ENCODE data around the gene GPR143.
"Not testable (repeated sequence)": the region's sequence is repeated elsewhere in the genome, so short reads cannot be mapped to it uniquely, and the experiment has no call there.

The GPR143 gene

DNA sequence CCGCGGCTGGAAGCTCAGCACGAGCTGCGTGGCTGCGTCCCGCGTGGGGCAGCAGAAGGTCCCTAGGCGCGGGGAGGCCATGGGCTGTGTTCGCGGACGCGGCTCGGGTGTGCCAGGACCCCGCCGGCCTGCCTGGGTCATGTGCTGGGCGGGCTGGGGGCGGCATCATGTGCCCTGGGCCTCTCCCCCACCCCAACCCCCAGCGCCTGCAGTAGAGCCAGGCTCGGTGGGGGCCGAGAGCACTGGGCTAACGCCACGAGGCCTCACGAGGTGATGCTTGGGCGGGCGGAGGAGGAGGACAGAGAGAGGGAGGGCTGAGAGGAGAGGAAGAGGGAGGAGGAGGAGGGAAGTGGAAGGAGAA, at the start of gene GPR143:
Gene GPR143, minus strand, starts transcription at position 111 of the 361 bp plus-strand sequence. Its CDS starts 30 bp downstream, at position 81.
- DNase-seq = no peak

DNA sequence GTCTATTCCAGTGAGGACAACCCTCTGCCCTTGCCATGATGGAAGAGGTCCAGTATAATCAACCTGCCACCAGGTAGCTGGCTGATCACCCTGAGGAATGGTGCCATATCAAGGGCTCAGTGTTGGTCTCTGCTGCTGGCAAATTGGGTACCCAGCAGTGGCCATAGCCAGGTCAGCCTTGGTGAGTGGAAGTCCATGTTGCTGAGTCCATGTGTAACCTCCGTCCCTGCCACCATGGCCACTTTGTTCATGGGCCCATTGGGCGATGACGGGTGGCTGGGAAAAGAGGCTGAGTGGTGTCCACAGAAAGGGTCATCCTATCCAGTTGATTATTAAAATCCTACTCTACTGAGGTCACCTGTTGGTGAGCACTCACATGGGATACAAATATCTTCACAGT, 45.4 kb upstream of the GPR143 start:
- not testable (repeated sequence) for DNase-seq

DNA sequence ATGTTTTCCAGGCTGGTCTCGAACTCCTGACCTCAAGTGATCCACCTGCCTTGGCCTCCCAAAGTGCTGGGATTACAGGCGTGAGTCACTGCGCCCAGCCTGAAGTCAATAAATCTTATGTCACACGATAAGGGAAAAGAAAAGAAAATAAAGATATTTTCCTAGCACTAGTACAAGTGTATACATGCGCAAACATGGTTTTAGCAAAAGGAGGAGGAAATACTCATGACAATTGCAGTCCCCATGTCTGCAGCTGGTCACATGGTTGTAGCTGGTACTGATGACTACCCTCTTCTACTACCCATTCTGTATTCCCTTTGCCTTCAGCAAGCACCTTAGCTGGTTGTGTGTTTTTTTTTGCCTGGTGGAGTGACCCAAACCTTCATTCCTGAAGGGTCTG, 44.2 kb upstream of the GPR143 start:
- not testable (repeated sequence) for DNase-seq

DNA sequence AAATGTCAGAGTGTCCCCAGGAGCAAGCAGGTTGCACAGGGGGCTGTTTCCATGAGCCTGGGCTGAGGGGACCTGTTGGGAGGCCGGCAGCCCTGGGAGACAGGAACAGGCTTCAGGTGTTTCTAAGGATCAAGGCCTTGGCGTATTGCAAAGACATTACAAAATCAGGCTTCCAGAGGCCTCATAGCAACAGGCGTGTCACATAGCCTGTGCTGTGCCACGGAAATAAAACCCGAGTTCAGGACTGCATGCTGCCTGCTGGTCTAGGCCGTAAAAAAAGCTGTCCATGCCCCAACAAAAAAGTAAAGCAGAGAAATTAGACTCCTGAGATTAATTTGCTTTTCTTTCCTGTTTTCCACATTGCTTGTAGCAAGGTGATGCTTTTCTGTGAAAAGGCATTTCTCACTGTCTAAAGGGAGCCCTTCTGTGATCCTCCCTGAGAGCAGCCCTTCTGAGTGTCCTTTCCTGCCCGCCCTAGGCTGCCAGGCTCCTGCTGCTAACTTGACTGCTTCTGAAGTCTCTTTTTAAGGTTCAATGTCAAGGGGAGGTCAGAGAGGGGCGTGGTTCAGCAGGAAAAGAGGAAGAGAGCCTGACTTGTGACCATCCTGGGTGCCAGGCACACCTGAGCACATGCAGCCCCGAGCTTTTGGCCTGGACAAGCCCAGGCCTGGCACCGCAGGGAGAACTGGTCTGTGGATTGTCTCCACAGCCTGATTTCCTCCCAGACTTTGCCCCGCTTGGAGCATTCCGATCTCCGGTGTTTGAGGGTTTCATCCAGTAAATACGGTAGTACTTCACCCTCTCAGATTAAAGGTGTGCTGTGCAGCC, 41.9 kb upstream of the GPR143 start:
- DNase-seq = no peak

DNA sequence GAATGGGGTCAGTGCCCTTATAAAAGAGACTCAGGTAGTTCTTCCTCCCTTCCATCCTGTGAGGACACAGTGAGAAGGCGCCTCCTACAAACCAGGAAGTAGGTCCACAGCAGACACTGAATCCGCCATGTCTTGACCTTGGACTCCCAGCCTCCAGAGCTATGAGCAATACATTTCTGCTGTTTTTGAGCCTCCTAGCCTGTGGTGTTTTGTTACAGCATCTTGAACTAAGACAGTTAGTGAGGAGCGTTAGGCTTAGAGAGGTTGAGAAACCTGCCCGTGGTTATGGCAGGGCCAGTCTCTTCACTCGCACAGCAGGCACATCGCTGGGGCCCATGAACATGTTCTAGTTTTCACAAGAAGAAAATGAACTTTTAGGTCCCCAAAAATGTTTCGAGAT, 40.3 kb upstream of the GPR143 start:
- DNase-seq = no peak

DNA sequence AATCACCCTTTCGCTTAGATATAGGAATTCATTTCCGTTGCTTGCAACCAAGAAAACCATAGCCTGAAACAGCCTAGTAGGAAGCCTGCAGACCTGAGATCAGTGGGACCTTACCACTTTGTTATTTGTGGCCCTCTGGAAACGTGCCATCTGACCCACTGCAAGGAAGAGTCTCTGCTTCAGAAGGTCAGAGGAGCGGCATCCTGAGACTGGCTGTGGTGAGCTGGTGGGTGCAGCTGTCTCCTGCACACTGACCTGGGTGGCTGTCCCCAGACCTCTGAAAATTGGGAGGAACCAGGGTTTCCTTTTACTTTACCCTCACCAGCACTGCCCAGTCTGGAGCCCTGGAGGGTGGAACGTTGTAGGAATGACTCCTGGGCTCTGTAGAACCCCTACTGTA, 38.8 kb upstream of the GPR143 start:
- DNase-seq = no peak

DNA sequence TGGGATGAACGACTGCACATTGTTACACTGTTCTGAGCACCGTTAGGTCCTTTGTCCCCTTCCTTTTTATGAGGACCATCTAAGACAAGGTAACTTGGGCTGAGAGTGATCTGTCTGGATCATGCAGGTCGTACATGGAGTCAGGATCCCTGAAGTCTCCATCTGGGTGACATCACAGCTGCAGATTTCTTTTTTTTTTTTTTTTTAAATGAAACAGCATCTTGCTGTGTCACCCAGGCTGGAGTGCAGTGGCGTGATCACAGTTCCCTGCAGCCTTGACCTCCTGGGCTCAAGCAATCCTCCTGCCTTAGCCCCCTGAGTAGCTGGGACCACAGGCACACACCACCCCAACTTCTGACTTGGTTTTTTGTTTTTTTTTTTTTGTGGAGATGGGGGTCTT, 37.1 kb upstream of the GPR143 start:
- no peak for DNase-seq

DNA sequence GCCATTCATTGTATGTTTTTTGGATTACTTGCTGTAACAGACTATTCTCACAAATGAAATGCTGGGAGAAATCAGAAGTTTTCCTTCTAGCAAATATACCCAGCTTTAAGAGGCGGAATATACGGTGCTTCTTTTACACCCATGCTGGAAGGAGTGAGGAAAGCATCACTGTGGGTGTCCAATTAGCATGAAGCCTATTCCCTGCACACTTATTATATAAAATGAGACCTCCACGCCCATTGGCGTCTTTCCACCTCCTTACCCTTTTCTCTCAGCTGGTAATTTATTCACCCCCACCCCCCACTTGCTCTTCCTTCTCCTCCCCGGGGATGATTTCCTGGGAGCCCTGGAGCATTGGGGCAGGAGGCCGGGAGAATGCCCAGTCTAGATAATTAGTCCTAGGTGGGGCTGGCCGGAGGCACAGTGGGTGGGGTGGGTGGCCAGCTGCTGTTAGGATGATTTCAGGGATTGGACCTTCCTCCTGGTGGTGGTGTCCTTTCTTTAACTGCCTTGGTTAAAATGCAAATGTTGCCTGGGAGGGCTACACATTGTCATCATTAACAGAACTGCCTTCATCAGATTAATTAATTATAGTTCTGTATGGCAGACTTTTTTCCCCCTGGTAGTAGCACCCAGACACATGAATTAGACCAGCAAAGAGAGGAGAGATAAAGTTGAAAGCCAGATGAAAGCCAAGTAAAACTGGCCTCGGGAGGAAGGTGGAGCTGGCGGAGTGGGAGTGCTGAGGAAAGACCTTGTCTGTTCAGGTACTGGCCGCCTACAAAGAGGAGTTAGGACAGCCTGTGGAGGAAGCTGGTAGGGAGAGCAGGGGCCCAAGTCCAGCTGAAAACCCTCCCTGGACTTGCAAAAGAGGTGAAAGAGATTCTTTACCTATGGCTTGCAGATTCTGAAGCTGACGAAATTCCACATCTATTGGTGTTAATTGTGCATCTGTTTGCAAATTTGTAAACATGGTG, 32.0 kb upstream of the GPR143 start:
- DNase-seq = no peak

DNA sequence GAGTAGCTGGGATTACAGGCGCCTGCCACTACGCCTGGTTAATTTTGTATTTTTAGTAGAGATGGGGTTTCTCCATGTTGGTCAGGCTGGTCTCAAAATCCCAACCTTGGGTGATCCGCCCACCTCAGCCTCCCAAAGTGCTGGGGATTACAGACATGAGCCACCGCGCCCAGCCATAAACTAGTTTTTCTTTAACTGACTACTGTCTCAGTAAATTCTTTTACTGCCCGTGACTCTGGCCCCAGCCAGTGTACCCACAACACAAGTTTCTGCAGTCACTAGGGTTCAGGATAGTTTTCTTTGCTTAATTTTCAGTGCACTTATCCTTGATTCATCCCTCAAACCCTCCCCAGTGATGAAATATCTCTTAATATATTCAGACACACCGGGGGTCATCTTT, 28.8 kb upstream of the GPR143 start:
- no peak for DNase-seq

DNA sequence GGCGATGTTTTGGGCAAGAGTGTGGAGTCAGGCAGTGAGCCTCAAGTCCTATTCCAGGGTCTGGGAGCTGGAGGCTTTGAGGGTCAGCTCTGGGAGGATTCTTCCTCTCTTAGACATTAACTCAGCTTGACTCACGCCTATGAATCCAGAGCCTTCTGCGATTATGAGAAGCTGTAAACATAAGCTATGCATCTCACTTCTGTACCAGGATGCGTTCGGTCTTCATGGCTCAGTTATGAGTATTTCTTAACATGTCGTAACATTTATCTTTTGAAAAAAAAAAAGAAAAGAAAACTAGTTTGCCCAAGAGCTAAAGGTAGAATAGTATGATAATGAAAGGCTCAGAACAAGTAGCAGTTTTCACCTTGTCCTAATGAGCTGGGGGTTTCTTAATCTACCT, 25.2 kb upstream of the GPR143 start:
- no peak for DNase-seq

DNA sequence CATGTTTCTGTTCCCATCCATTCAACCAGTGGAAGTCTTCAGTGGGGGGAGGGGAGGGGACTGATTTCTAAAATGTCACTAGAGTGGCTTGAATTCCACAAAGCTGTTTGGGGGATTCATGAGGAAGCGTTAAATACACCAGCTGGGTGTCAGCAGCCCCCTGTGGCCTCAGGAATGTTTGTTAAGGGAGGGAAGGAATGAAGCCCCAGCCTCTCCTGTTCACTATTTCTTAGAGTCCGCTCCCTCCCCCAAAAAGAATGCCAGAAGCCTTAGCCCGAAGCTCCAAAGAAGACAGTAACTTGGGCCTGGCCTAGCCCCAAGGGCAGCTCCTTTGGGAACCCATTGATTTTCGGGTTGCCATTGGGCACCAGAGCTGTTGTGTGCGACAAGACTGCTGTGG, 23.9 kb upstream of the GPR143 start:
- DNase-seq = no peak

DNA sequence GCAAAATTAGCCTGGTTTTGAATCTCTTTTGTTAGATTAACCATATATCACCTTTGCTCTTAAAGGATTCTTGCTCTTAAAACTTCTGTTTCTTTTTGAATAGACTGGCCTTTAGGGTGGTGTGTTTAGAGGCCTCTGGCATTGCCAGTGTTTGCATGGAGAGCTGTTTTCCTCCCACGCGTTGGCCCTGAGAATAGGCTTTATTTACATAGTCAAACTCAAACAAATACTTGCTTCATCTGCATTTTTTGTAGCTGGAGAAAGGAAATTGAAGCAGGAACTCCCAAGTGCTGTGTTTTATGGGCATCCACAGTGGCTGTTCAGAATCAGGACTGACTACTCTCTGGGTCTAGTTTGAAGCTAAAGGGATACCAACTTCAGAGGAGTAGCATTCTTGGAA, 23.3 kb upstream of the GPR143 start:
- no peak for DNase-seq

DNA sequence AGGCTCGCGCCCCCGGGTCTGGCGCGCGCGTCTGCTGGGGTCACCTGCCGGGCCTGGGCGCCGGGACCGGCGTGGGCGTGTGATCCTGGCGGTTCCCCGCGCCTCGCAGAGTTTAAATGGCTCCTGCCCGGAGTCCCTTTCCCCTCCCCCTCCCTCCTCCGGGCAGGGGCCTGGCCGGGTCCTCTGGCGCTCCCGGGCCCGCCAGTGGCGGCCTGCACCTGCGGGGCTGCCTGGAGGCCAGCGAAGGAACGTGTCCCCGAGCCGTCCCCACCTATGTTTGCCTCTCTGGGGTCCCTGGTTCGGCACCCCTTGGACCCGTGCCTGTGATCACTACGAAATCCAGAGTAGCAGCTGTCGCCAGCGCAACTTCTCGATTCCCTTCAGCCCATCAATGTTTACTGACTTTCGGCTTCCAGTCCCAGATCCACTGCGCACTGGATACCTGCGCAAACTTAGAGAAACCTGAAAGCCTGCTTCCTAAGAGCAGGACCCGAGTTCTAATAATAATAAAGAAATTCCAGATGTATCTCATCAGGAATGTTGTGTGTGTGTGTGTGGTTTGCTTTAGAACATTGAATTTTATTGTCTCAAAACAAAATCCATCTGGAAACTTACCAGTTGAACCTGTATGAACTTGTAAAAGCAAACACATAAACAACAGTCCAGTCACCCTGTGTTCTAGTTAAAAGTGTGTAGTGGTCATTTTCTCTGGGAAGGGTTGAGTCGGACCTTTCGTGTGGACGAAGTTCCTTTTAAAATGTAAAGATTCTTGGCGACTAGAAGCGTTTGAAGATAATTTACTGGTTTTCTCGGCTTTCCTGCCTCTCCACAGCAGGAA, 21.4 kb upstream of the GPR143 start:
- DNase-seq = no peak

DNA sequence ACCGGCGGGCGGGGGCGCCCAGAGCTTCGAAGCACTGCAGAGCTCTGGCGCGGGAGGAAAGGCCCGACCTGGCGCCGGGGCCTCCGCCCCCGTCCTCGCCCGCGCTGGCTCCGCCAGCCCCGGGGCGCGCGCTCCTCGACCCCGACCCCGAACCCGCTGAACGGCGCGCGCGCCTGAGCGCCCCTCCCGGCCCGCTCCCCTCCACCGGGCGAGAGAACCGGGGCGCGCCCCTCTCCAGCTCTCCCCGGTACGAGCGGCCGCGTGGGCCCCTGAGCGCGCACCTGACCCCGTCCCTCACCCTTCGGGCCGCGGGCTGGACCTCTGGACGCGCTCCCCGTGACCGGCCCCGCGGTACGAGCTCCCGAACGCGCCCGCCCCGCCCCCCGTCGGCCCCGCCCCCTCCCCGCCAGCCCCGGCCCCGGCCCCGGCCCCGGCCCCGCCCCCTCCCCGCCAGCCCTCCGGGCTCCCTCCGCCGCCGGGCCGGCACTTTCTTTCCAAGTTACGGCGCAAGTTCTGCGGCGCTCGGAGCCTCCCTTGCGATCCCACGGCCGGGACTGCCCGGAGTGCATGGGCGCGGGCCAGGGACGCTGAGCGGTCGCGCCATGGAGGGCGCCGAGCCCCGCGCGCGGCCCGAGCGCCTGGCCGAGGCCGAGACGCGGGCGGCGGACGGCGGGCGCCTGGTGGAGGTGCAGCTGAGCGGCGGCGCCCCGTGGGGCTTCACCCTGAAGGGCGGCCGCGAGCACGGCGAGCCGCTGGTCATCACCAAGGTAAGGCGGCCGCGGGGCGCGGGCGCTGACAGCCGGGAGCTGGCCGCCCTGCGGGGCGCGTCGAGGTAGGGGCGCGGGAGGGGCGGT, 20.5 kb upstream of the GPR143 start, which contains the start of gene SHROOM2:
Gene SHROOM2, plus strand, starts transcription at position 486 of the 854 bp plus-strand sequence. Its CDS starts 117 bp downstream, at position 603.
- DNase-seq = no peak

DNA sequence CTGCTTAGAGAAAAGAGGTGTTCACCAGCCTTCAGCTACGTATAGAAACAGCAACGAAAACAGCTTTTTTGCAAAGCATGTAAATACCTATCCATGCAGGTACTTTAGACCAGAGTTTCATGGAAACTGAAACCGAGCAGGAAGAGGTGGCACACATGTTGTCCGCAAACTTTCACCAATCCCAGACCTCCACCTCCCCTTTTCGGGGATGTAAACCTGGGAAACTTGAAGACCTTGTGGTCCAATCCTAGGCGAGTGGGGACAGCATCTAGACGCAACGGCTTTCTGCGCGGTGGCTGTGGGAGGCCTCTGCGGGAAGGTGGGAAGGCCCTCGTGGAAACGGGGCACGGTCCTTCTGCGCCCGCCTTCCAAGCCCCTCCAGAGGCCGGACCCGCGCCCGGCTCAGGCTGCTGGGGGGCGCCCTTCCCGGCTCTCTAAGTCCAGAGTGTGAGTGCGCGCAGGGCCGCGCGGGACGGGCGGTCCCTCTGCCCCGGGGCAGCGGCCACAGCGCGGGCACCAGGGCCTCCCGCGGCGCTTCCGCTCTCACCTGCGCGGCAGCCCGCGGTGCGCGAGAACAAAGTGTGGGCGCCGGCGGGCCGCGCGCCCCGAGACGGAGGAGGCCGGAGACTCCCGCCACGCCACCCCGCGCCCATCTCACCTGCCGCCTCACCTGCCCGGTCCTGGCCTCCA, 19.8 kb upstream of the GPR143 start:
- no peak for DNase-seq

DNA sequence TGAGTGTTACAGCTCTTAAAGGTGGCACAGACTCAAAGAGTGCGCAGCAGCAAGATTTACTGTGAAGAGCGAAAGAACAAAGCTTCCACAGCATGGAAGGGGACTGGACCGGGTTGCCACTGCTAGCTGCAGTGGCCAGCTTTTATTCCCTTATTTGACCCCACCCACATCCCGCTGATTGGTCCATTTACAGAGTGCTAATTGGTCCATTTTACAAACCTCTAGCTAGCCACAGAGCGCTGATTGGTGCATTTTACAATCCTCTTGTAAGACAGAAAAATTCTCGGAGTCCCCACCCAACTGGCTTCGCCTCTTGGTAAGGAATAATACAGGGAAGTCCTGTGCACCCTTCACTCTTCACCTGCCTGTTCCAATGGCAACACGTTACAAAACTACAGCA, 18.7 kb upstream of the GPR143 start:
- no peak for DNase-seq

DNA sequence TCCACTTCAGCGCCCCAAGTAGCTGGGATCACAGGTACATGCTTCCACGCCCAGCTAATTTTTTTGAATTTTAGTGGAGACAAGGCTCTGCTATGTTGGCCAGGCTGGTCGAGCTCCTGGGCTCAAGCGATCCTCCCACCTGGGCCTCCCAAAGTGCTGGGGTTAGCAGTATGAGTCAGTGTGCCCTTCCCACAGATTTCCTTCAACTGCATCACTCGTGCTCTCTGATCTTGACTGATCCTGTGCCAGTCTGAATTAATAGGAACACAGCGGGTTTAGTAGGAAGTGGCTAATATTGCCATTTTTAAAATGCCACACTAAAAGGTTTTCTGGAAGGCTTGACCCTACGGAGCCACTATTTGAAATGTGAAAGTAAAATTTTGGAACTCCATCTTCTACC, 16.3 kb upstream of the GPR143 start:
- DNase-seq = no peak

DNA sequence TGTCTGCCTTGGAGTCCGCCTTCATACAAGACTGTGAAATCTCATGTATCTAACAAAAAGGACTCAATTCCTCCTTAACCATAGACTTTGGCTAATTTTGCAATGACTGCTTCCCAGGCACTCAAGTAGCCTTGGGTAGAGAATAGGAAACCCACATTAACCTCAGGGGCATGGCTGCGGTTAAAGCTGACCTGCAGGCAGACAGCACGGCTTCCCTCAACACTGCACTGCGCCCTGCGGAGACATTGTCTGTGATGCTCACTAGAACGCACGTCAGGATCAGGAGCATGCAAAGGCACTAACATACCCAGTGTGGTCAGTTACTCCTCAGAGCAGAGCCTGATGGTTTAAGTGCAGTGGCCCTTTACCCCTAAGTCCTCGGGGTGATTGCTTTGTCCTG, 10.3 kb upstream of the GPR143 start:
- DNase-seq = no peak

DNA sequence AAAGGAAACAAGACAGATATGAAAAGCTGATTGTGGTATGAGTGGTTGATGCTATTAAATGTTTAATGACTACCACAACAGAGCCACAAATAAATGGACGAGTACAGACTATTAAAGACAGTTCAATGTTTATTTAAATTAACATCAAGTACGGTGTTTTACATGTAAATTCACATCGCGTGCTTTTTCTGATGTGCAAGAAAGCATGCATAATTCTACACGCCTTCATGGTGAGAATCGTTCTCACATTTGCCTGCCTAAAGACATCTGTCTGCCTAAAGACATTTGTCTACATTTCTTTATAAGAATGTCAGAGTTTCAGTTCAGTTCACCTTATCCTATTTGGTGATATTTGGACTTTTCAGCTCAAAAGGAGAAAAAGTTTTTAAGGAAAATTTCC, 7.3 kb upstream of the GPR143 start:
- DNase-seq = no peak

DNA sequence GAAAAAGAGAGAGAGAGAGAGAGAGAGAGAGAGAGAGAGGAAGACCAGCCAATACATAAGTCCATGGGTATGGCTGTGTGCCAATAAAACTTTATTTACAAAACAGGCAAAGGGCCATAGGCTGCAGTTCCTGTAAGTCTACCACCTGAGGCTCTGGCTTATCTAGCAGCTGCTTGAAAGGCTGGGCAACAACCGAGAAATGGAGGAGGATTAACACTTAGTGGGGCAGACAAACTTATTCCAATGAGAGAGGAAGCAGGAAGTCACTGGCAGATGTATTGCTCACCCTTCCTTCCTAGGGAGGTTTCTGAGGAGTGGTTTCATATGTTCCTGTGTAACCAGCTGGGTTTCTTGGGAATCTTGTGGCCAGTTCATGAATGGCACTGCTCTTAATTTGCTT, 4.7 kb upstream of the GPR143 start:
- no peak for DNase-seq

DNA sequence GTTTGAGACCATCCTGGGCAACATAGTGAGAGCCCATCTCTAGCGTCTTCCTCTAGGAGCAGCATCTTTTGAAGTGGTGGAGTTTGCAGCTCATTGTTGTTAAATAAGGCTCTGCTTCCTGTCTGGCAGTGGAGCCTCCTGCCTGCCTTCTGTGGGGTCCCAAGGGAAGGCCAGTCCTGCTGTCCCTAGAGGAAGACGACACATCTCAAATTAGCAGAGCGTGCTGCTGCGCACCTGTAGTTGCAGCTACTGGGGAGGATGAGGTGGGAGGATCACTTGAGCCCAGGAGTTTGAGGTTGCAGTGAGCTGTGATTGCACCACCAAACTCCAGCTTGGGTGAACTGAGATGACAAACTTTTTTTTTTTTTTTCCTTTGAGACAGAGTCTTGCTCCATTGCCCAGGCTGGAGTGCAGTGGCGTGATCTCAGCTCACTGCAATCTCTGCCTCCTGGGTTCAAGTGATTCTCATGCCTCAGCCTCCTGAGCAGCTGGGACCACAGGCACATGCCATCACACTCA, 2.7 kb upstream of the GPR143 start:
- not testable (repeated sequence) for DNase-seq

Measured in DMS 273 treated with DMSO at 0.1 percent for 48 hours (cell line).